Lower leg skin (tissue), 3 donors: ENCODE results near the gene CAPN2.

Experiments used
- CTCF ChIP-seq, 3 donors: fragments of 450-650 bp; IDR thresholded peaks; one replicate each; pipeline ENCODE4 v1.5.1; 2016; ENCODE audit warnings: antibody characterized with exemption in 3 of 3, mild to moderate bottlenecking in 3 of 3, moderate library complexity in 2 of 3
- POLR2A ChIP-seq, 2 donors: fragments of 450-650 bp; IDR thresholded peaks; one replicate each; pipeline ENCODE4 v1.6.1; 2016 to 2017; ENCODE audit warnings: antibody characterized with exemption in 2 of 2, mild to moderate bottlenecking in 1 of 2, moderate library complexity in 1 of 2

GRCh38 chr1:223824712-223825111 is 112.4 kb downstream of the CAPN2 start:
- TF ChIP-seq CTCF (IDR thresholded peaks at IDR 0.05) (no peak), POLR2A (IDR thresholded peaks at IDR 0.05) (no peak)
